Fibroblast of gingiva (primary cell): ENCODE measurements around the gene TRAF6.
"Not testable (repeated sequence)": the region's sequence is repeated elsewhere in the genome, so short reads cannot be mapped to it uniquely, and the experiment has no call there.

Experiments used
- DNase-seq: peaks from one replicate; pipeline ENCODE4 v3.0.0-alpha.2; 2011; ENCODE audit warnings: low read depth

TRAF6 gene

GRCh38 chr11:36492724-36493304 lies 17.3 kb downstream of the TRAF6 start:
- peak; percentile 33 for DNase-seq

DNA sequence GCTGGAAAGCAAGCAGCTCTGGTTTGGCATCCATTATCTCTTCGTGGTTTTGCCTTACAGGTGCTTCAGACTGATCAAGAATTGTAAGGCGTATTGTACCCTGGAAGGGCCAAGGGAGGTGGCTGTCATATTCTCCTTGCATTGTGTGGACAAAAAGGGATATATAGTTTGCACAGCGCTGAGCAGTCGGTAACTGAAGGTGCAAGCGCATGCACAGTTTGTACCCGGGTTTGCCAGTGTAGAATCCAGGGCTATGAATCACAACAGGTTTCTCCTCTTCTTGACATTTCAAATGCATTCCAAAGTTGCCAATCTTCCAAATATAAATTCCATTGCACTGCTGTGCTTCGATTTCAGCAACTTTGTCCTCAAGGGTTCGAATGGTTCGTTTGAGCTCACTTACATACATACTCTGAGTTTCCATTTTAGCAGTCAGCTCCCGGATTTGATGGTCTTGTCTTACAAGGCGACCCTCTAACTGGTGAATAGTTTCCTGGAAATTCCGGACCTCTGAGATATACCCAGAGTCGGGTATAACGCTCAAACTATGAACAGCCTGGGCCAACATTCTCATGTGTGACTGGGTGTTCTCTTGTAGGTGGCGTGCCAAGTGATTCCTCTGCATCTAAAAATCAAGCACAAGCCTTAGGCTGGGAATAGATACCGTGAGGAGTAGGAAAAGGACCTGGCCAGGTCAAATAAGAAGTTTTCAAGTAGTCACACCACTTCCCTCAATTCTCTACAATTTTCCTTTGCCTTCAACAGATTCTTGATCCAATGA lies 19.9 kb downstream of the TRAF6 start:
- DNase-seq, result no peak

DNA sequence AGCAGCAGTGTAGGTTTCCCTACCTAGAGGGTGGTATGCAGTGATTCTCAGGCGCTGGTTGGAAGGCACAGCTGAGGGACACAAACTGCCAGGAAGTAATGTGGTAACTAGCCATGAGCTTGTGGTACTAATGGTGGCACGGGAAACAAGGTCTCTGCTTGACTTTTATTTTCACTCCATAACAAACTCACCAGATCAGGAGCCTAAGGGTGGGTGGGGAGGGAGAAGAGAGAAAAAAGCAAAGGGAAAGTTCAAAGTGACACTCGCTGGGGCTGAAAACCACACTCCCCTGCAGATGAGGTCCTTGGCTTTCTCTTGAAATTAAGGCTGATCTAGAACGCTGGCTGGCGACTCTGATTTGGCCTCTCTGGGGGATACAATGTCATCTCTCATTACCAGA lies 22.0 kb downstream of the TRAF6 start:
- no peak for DNase-seq

- DNase-seq, result no peak
Measured at GRCh38 chr11:36487619-36488018, 22.5 kb downstream of the TRAF6 start.

GRCh38 chr11:36485298-36486002 lies 24.6 kb downstream of the TRAF6 start:
- DNase-seq, result no peak

DNA sequence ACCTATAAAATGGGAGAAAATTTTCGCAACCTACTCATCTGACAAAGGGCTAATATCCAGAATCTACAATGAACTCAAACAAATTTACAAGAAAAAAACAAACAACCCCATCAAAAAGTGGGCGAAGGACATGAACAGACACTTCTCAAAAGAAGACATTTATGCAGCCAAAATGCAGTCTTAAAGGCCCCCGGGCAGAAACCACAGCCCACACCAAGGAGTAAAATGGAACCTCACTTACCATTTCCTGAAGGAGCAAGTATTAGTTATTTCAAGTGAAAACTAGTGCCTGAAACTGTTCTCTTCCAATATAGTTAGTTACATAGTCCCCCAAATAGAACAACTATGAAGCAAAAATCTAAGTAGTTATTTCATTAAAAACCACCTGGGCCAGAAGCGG lies 27.0 kb downstream of the TRAF6 start:
- not testable (repeated sequence) for DNase-seq

DNA sequence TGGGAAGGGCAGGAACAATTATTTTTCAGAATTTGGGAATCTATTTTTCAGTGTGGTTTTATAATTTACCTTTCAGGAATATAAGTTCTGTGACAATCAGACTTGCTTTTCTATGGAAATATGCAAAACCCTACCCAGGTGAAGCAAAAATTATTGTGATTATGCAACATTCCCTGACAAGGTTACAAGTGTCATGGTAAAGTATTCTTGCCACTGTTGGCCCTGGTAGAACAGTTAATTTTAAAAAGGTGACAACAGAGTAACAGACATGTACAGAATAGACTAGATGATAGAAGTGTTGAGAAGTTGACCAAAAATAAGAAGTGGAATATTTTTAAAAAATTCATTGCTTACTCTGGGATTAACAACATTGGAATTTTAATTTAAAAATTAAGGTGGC lies 29.2 kb downstream of the TRAF6 start:
- no peak for DNase-seq

DNA sequence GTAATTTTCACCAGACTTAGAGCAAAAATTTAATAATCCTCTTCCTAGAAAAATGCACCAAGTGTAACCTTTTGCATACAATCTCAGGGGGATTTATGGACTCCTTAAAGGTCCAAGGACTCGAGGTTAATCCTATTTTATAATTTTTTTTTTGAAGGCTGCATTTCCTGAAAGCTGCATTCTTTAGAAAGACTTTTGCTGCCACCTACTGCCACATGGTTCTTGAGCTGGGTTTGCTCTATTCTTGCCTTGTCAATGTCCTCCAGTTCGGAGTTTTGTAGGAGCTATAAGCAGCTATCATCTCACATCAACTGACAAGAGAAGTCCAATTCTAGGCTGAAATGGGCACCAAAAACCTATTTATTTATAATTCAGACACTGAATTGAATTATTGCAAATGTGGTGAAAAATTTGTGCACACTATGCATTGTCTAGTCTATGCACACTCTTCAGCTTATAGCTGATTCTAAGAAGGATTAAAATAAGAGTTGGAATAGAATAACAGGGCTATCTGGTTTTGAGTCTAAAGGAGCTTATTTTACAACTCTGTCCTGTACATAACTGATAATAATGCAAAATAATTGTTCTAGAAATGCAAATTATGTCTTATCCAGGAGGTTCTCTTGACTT lies 31.3 kb downstream of the TRAF6 start:
- peak; percentile 52 for DNase-seq

GRCh38 chr11:36475192-36475591 lies 34.9 kb downstream of the TRAF6 start:
- DNase-seq, result no peak

DNA sequence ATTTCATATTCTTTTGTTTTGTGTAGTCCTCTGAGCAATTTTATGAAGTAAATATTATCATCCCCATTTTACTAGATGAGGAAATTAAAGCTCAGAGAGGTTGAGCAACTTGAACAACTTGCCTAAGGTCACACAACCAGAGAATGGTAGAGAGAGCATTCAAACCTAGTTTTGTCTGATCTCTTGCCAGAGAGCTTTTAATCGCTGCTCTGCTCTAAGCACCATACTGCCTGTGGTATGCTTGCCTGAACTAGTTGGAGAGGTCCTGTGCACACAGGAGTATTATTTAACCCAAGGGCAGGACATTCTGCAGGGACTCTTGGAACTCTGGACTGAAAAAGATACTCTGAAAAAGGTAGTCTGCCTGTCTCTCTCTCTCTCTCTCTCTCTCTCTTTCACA lies 38.5 kb downstream of the TRAF6 start:
- no peak for DNase-seq

DNA sequence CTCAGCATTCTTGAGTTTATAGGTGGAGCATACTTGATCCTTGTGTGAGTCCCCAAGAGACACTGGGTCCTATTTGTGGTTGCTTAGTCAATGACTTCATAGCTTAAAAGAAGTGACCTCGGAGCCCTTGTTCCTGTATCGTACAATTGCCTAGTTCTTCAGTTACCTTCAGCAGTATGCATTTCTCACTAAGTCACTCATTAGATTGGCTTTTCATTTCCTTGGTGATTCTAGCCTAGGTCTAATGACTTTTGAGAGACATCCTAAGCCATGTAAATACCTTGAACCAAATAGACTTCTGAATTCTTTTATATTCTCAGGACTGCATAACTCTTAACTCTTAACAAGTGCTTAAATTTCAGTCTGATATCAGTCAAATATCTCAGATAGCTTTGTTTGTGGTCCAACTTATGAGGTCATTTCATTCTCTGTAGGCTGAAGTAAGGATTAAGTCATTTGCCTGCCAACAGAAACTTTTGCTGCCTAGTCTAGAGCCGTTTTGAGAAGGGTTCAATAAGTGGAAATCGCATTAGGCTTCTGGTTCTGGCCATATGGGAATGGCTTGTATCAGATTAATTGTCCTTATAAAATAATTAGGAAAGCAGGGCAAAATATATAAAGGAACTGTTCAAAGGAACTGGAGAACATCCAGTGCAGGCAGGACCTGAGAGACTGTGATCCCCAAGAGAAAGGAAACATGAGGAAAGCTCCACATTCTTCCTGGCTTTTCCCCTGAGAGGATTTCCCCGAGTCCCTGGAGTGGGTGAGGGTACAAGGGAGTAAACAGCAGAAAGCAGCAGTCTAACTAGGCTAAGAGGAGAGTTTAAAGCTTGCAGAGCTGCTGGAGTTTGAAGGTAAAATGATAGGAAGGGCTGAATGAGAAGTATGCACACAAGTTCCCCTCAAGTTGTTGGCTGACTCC lies 39.9 kb downstream of the TRAF6 start:
- peak; percentile 37 for DNase-seq

DNA sequence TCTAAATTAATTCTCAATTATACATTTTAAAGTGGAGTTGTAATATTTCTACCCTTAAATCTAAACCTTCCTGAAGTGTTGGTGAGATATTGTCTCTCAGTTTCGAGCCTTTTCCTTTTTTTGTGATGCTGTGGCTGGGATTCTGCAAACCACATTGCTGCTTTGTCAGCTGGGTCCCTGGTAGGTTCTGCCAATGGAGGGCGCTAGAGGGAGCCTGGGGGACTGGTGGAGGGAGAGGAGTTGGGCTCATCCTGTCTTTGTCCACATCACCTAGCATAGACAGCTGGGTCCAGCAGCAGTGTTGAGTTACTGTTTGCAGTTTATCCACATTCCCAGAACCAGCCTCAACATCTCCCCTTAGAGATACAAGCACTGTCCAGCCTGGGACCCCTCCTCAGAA lies 41.0 kb downstream of the TRAF6 start:
- no peak for DNase-seq

GRCh38 chr11:36467916-36468315 lies 42.2 kb downstream of the TRAF6 start:
- no peak for DNase-seq

- no peak for DNase-seq
Measured at GRCh38 chr11:36467012-36467411, 43.1 kb downstream of the TRAF6 start.

GRCh38 chr11:36465449-36466163 lies 44.5 kb downstream of the TRAF6 start:
- DNase-seq, result no peak

DNA sequence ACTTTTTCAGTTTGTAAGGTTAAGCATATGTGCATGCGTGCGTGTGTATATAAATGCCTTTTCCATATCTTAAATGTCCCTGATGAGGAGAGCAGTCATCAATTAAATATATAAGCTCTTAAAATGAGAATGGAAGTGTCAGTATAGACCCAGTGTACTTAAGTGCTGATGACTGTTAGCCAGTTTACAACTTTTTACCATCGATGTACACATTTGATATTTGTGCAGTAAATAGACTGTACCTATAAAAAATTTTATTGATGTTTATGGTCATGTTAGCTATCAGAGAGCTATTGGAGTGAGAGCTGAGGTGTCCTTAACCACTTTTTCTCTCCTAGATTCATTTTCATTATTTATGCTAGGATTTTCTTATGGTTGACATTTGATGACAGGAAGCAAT lies 45.4 kb downstream of the TRAF6 start:
- DNase-seq, result no peak

DNA sequence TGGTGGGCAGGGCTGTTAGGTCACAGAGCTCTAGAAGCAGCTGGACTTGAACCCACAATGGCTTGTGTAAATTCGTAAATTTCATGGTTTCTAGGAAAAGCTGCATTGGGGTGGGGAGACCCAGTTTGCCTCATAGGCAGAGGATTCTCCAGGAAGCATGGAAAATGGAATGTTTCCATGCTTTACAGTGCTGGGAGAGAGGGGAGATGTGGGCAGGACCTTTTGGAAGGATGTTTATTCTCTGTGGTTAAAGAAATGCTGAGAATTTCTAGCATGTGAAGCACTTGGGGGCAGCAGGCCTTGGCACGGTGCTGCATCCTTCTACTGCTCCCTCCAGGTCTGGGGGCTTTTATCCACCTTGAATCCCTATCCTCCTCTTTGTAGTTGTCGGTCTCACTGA lies 46.3 kb downstream of the TRAF6 start:
- no peak for DNase-seq

- DNase-seq, result no peak
Measured at GRCh38 chr11:36462321-36462720, 47.8 kb downstream of the TRAF6 start.

DNA sequence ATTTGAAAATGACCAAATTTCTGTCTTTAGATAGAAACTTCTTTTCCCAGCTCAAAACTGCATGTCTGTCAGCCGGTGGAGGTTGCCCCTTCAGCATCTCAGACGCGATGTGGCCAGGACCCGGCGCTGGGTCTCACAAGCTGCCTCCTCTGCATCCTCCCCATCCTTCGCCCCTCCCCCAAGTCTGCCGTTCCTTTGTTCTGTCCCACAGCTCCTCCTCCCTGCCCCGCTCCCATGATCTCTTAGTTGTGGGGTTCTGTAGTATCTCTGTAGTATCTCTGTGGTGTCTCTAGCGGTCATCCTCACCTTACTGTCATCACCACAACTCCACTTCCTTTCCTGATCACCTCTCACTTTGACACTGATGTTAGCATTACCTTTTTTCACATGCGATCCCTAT lies 49.9 kb downstream of the TRAF6 start:
- no peak for DNase-seq

- no peak for DNase-seq
Measured at GRCh38 chr11:36459046-36459445, 51.0 kb downstream of the TRAF6 start.
